T-cell (primary cell): Measurements from ENCODE around the gene TMEM132E. TPM values are rescaled to one million over a fixed set of nuclear protein-coding genes. Genes with fewer than 3 reads are reported as not detected.

ENCODE experiments used
- ATAC-seq, 4 experiments: fragments of 200-7000 bp in 3 of 4; fragments of 150-1000 bp in 1 of 4; cut with Tn5 transposase; replicated peaks in 1 of 4; 1 replicate in 3 of 4; 2 replicates in 1 of 4; pipeline ENCODE4 v1.10.0; 2021; ENCODE audit warnings: moderate library complexity in 3 of 4, mild to moderate bottlenecking in 2 of 4, moderate number of reproducible peaks in 1 of 4
- CTCF ChIA-PET, 2 donors: fragments of 300-600 bp; sonication (Branson Sonifier 250); formaldehyde crosslinking; loops; one replicate each; lab custom pipeline; 2022; ENCODE audit warnings: antibody characterized with exemption in 2 of 2; lab: Charles Lee
- POLR2A ChIA-PET, 2 donors: fragments of 300-600 bp; sonication (Branson Sonifier 250); formaldehyde crosslinking; loops; one replicate each; lab custom pipeline; 2022; ENCODE audit warnings: antibody characterized with exemption in 2 of 2; lab: Charles Lee
- DNase-seq, 35 experiments: peaks; one replicate each; pipeline versions ENCODE4 v3.0.0 to v3.0.0-alpha.2; 2013 to 2023
- H3K27ac ChIP-seq: one replicate; pipeline ENCODE4 v1.5.1; 2013; ENCODE audit warnings: low read length
- H3K27me3 ChIP-seq, 2 experiments: replicated peaks in 1 of 2; 1 replicate in 1 of 2; 2 replicates in 1 of 2; pipeline versions ENCODE4 v1.6.1 to v1.7.0; 2013; ENCODE audit warnings: low read length in 1 of 2, mixed read lengths in 1 of 2; ENCODE audit not compliant: control insufficient read depth in 2 of 2, insufficient read depth in 2 of 2; ENCODE audit errors: extremely low read depth in 1 of 2
- H3K36me3 ChIP-seq, 2 donors: 1 replicate in 1 of 2; 2 replicates in 1 of 2; pipeline versions ENCODE4 v1.6.1 to v1.7.0; 2013; ENCODE audit warnings: low read length in 1 of 2; ENCODE audit not compliant: control insufficient read depth in 2 of 2, insufficient read depth in 1 of 2; ENCODE audit errors: extremely low read depth in 1 of 2
- H3K4me1 ChIP-seq, 2 experiments: 1 replicate in 1 of 2; 2 replicates in 1 of 2; pipeline versions ENCODE4 v1.6.1 to v1.7.0; 2013; ENCODE audit warnings: low read length in 2 of 2, mixed read lengths in 1 of 2; ENCODE audit not compliant: insufficient read depth in 2 of 2, control insufficient read depth in 1 of 2; ENCODE audit errors: extremely low read depth in 1 of 2
- H3K4me3 ChIP-seq, 2 donors: 1 replicate in 1 of 2; 2 replicates in 1 of 2; pipeline versions ENCODE4 v1.5.1 to v1.7.0; 2013; ENCODE audit warnings: mild to moderate bottlenecking in 2 of 2, low read length in 1 of 2, moderate library complexity in 1 of 2; ENCODE audit not compliant: control insufficient read depth in 1 of 2; ENCODE audit errors: extremely low read depth in 1 of 2
- H3K9me3 ChIP-seq: 2 replicates; pipeline ENCODE4 v1.7.0; 2013
- H3K27ac Mint-ChIP-seq, 2 donors: one replicate each; pipeline ENCODE4 v1.8.0; 2020 to 2021; ENCODE audit warnings: mild to moderate bottlenecking in 2 of 2, mixed read lengths in 2 of 2
- H3K27me3 Mint-ChIP-seq, 2 donors: one replicate each; pipeline ENCODE4 v1.8.0; 2021 to 2022; ENCODE audit warnings: mixed read lengths in 2 of 2
- H3K36me3 Mint-ChIP-seq: one replicate; pipeline ENCODE4 v1.8.0; 2021; ENCODE audit warnings: mixed read lengths
- H3K4me1 Mint-ChIP-seq, 3 donors: one replicate each; pipeline ENCODE4 v1.8.0; 2020 to 2022; ENCODE audit warnings: mixed read lengths in 3 of 3, mild to moderate bottlenecking in 1 of 3
- H3K4me3 Mint-ChIP-seq, 3 donors: one replicate each; pipeline ENCODE4 v1.8.0; 2020 to 2022; ENCODE audit warnings: mild to moderate bottlenecking in 3 of 3, mixed read lengths in 3 of 3, moderate library complexity in 3 of 3
- H3K9me3 Mint-ChIP-seq, 3 donors: one replicate each; pipeline ENCODE4 v1.8.0; 2020 to 2022; ENCODE audit warnings: mixed read lengths in 3 of 3
- WGBS: methylation state at CpG from one replicate; pipeline ENCODE4 v1.1.5; 2013; ENCODE audit warnings: missing lambda C conversion rate; ENCODE audit not compliant: insufficient coverage; 5-methylcytosine and 5-hydroxymethylcytosine counted together
- total RNA-seq, 35 experiments: library from RNA in 6 of 35; stranded (reverse) in 6 of 35; fragments of 120-200 nt in 1 of 35; gene quantifications; one replicate each; pipeline versions ENCODE4 v1.2.1 to v1.2.4 and lab custom pipeline; 2013 to 2026

Gene TMEM132E
- total RNA-seq, 5 donors from 2014 or later (not counting 1 experiment from before 2014, with no cell fraction given), result 0.09 to 0.47 (median 0.32) TPM; not detected in 1

- Histone ChIP-seq H3K27me3 (peaks cover 2 to 74% of the 10 kb centered on the region in 2 experiments), H3K36me3 (no peaks in the 10 kb centered on the region), H3K27ac (no peak overlapping the region), H3K4me3 (no peak overlapping the region), H3K4me1 (peaks cover 0 to 4% of the 10 kb centered on the region in 2 experiments), H3K9me3 (no peaks in the 10 kb centered on the region)
- Mint-ChIP-seq H3K27ac (no peak overlapping the region), H3K27me3 (peaks cover 60 to 70% of the 10 kb centered on the region in 2 donors), H3K36me3 (no peaks in the 10 kb centered on the region), H3K4me1 (peaks cover 4 to 12% (median 5%) of the 10 kb centered on the region in 3 donors), H3K4me3 (no peak overlapping the region), H3K9me3 (no peaks in the 10 kb centered on the region)
- WGBS, result 74% methylated on average over 7 of the region's 12 CpGs
- DNase-seq (no peak), ATAC-seq (no peak)
- POLR2A ChIA-PET, result no interaction called here
- CTCF ChIA-PET, result no interaction called here
Measured at GRCh38 chr17:34623856-34624766, 44.7 kb downstream of the TMEM132E start.

GRCh38 chr17:34624767-34625383, 45.5 kb downstream of the TMEM132E start:
- Histone ChIP-seq H3K36me3 (no peaks in the 10 kb centered on the region), H3K4me3 (no peak overlapping the region), H3K27me3 (peaks cover 2 to 79% of the 10 kb centered on the region in 2 experiments), H3K27ac (no peak overlapping the region), H3K9me3 (no peaks in the 10 kb centered on the region), H3K4me1 (peaks cover 0 to 4% of the 10 kb centered on the region in 2 experiments)
- Mint-ChIP-seq H3K4me1 (peaks cover 4 to 12% (median 5%) of the 10 kb centered on the region in 3 donors), H3K27ac (no peak overlapping the region), H3K27me3 (peaks cover 56 to 70% of the 10 kb centered on the region in 2 donors), H3K9me3 (no peaks in the 10 kb centered on the region), H3K4me3 (peak overlapping the region in 1 of 3 donors; percentile 22), H3K36me3 (no peaks in the 10 kb centered on the region)
- no peak for DNase-seq
- ChIA-PET CTCF (no interaction called here), POLR2A (no interaction called here)
- ATAC-seq, result no peak
- 26% methylated on average over 4 of the region's 7 CpGs for WGBS

- Histone ChIP-seq H3K4me3 (no peak overlapping the region), H3K27ac (no peak overlapping the region), H3K27me3 (peaks cover 2 to 79% of the 10 kb centered on the region in 2 experiments), H3K4me1 (peaks cover 0 to 4% of the 10 kb centered on the region in 2 experiments), H3K9me3 (no peaks in the 10 kb centered on the region), H3K36me3 (no peaks in the 10 kb centered on the region)
- Mint-ChIP-seq H3K36me3 (no peaks in the 10 kb centered on the region), H3K27me3 (peaks cover 57 to 64% of the 10 kb centered on the region in 2 donors), H3K9me3 (no peaks in the 10 kb centered on the region), H3K4me1 (peaks cover 4 to 12% (median 5%) of the 10 kb centered on the region in 3 donors), H3K27ac (no peak overlapping the region), H3K4me3 (no peak overlapping the region)
- ChIA-PET CTCF (interaction anchor here in 1 of 2 donors (1.3 kb wide), 1 partner anchor 10 kb away, joined by 3 read pairs; no protein-coding TSS in a partner anchor), POLR2A (interaction anchor here in 1 of 2 donors (0.5 kb wide), 1 partner anchor 1160 kb away, joined by 3 read pairs; no protein-coding TSS in a partner anchor)
- ATAC-seq, result no peak
- 13% methylated on average over 51 of the region's 53 CpGs for WGBS
- DNase-seq, result no peak
Measured at GRCh38 chr17:34626121-34626681, 46.8 kb downstream of the TMEM132E start.

GRCh38 chr17:34628879-34629278, 49.5 kb downstream of the TMEM132E start:
- ChIA-PET CTCF (interaction anchor here in 1 of 2 donors (1.1 kb wide), 1 partner anchor 87 kb away, joined by 3 read pairs; no protein-coding TSS in a partner anchor), POLR2A (no interaction called here)
- H3K27me3 ChIP-seq, result peaks cover 0 to 81% of the 10 kb centered on the region in 2 experiments
- ATAC-seq (no peak), DNase-seq (no peak)
- no peaks in the 10 kb centered on the region for H3K36me3 ChIP-seq
- Mint-ChIP-seq H3K36me3 (no peaks in the 10 kb centered on the region), H3K9me3 (no peaks in the 10 kb centered on the region), H3K4me3 (no peak overlapping the region), H3K4me1 (peaks cover 4 to 10% (median 5%) of the 10 kb centered on the region in 3 donors), H3K27ac (no peak overlapping the region), H3K27me3 (peaks cover 55 to 67% of the 10 kb centered on the region in 2 donors)
- no peak overlapping the region for H3K4me3 ChIP-seq
- H3K27ac ChIP-seq, result no peak overlapping the region
- 86% methylated on average over 8 of the region's 8 CpGs for WGBS
- no peaks in the 10 kb centered on the region for H3K9me3 ChIP-seq
- peaks cover 0 to 4% of the 10 kb centered on the region in 2 experiments for H3K4me1 ChIP-seq

GRCh38 chr17:34633351-34633750, 54.0 kb downstream of the TMEM132E start:
- Mint-ChIP-seq H3K4me1 (peaks cover 0 to 9% (median 4%) of the 10 kb centered on the region in 3 donors), H3K36me3 (no peaks in the 10 kb centered on the region), H3K27ac (no peak overlapping the region), H3K4me3 (no peak overlapping the region), H3K9me3 (no peaks in the 10 kb centered on the region), H3K27me3 (peaks cover 23 to 42% of the 10 kb centered on the region in 2 donors)
- no peak overlapping the region for H3K27ac ChIP-seq
- H3K36me3 ChIP-seq, result no peaks in the 10 kb centered on the region
- POLR2A ChIA-PET, result no interaction called here
- H3K27me3 ChIP-seq, result peaks cover 4 to 67% of the 10 kb centered on the region in 2 experiments
- H3K9me3 ChIP-seq, result no peaks in the 10 kb centered on the region
- H3K4me3 ChIP-seq, result no peak overlapping the region
- peaks cover 0 to 16% of the 10 kb centered on the region in 2 experiments for H3K4me1 ChIP-seq
- CTCF ChIA-PET, result no interaction called here
- ATAC-seq (no peak), DNase-seq (no peak)
- WGBS, result 67% methylated on average over 1 of the region's 4 CpGs

- peaks cover 21 to 39% of the 10 kb centered on the region in 2 donors for H3K27me3 Mint-ChIP-seq
- Histone ChIP-seq H3K4me3 (no peak overlapping the region), H3K27me3 (peaks cover 4 to 67% of the 10 kb centered on the region in 2 experiments), H3K27ac (no peak overlapping the region), H3K9me3 (no peaks in the 10 kb centered on the region), H3K36me3 (no peaks in the 10 kb centered on the region), H3K4me1 (peaks cover 0 to 20% of the 10 kb centered on the region in 2 experiments)
- ATAC-seq, result no peak
- CTCF ChIA-PET, result no interaction called here
- POLR2A ChIA-PET, result no interaction called here
- no peak overlapping the region for H3K4me3 Mint-ChIP-seq
- WGBS, result 100% methylated on average over 1 of the region's 3 CpGs
- no peaks in the 10 kb centered on the region for H3K36me3 Mint-ChIP-seq
- no peak for DNase-seq
- H3K9me3 Mint-ChIP-seq, result no peaks in the 10 kb centered on the region
- H3K4me1 Mint-ChIP-seq, result peaks cover 0 to 9% (median 7%) of the 10 kb centered on the region in 3 donors
- H3K27ac Mint-ChIP-seq, result no peak overlapping the region
Measured at GRCh38 chr17:34633760-34634159, 54.4 kb downstream of the TMEM132E start.
